ENCODE measurements around the gene ABHD17B.
"Not testable (repeated sequence)": the region's sequence is repeated elsewhere in the genome, so short reads cannot be mapped to it uniquely, and the experiment has no call there.

The ABHD17B gene

DNA sequence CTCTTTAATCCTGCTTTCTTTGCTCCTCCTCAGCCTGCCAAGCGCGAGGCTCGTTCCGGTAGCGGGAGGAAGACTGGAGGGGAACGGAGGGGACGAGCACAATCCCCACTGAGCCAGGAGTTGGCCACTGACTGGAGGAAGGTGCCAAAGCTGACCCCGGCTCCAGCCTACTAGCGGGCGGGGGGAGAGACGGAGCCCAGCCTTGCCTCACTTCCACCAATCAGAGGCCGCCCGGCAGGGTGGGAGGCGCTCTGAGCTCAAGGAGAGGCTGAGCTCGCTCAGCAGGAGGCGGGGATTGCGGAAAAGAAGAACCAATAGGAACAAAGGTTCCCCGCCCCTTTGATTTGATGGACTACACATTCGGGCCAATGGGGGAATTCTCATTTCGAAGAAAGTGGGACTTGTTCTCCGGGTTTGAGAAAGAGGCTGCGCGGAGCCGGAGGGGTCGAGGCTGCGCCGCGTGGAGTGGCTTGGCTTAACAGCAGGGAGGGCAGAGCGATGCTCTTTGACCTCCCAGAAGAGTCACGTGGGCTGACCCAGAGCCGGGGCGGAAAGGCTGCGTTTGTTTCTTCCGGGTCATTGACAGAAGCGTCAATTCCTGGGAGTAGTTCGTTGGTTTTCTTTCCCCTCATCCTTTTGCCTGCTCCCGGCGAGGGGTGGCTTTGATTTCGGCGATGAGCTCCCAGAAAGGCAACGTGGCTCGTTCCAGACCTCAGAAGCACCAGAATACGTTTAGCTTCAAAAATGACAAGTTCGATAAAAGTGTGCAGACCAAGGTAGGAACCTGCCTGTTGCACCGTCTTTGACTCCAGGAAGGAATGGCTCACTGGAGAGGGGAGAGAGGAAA is at the start of gene ABHD17B, which contains the start of gene C9orf85:
Gene ABHD17B (minus strand): TSS at position 133 of the 847 bp plus-strand sequence. CDS start 36,113 bp downstream, outside the sequence.
Gene C9orf85 (plus strand): TSS at position 579 of the 847 bp plus-strand sequence. CDS start 96 bp downstream, at position 675.
- peak within 1 kb of the TSS; percentile 97 for H3K4me3 Mint-ChIP-seq
- H3K36me3 Mint-ChIP-seq (ENCODE audit: low read depth): peaks cover 8% of the 10 kb centered on the region
- H3K9me3 Mint-ChIP-seq: no peaks in the 10 kb centered on the region
- peak within 1 kb of the TSS; percentile 94 for H3K27ac Mint-ChIP-seq
- no peaks in the 10 kb centered on the region for H3K27me3 Mint-ChIP-seq (ENCODE audit: low read depth)
- H3K4me1 Mint-ChIP-seq (ENCODE audit: low read depth): peaks cover 50% of the 10 kb centered on the region

GRCh38 chr9:71955300-71955915 is 44.4 kb upstream of the ABHD17B start:
- no peaks in the 10 kb centered on the region for H3K27me3 Mint-ChIP-seq (ENCODE audit: low read depth)
- H3K36me3 Mint-ChIP-seq (ENCODE audit: low read depth): peaks cover 4% of the 10 kb centered on the region
- no peak overlapping the region for H3K27ac Mint-ChIP-seq
- H3K4me1 Mint-ChIP-seq (ENCODE audit: low read depth): no peaks in the 10 kb centered on the region
- no peaks in the 10 kb centered on the region for H3K9me3 Mint-ChIP-seq
- H3K4me3 Mint-ChIP-seq: no peak overlapping the region

GRCh38 chr9:71954652-71955051 is 43.7 kb upstream of the ABHD17B start:
- not testable (repeated sequence) for H3K27ac Mint-ChIP-seq; H3K36me3 Mint-ChIP-seq (ENCODE audit: low read depth); H3K4me1 Mint-ChIP-seq (ENCODE audit: low read depth); H3K27me3 Mint-ChIP-seq (ENCODE audit: low read depth); H3K9me3 Mint-ChIP-seq; H3K4me3 Mint-ChIP-seq

DNA sequence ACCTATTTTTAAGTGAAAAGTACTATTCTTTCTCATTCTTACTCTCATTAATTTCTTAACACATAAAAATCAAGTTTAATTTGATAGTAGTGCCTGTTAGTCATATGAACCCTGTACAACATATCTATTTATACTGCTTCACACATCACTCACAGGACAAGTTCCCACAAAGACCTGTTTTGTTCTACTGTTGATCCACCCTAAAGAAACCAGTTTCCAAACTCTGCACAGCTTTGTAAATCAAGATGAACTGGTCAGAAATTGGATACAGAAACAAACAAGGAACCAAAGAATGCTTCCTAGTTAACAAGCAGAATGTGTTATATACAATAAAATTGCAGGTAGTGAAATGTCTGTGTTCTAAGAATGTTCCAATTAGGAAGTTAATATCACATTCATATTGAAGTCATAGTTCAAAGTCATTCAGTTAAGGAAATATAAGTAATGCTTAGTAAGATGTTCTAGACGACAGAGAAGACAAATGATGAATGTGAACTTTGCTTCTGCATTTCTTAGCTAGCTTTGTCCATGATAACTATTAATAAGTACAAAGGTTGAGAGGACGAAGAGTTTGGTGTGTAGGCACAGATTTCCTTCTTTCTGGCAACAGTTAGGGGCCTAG is 33.9 kb upstream of the ABHD17B start:
- Mint-ChIP-seq H3K27me3 (ENCODE audit: low read depth) (no peaks in the 10 kb centered on the region), H3K27ac (no peak overlapping the region), H3K36me3 (ENCODE audit: low read depth) (peaks cover 3% of the 10 kb centered on the region), H3K4me3 (no peak overlapping the region), H3K4me1 (ENCODE audit: low read depth) (peaks cover 5% of the 10 kb centered on the region), H3K9me3 (no peaks in the 10 kb centered on the region)

GRCh38 chr9:71941998-71942567 is 31.1 kb upstream of the ABHD17B start:
- H3K4me3 Mint-ChIP-seq: no peak overlapping the region
- no peak overlapping the region for H3K27ac Mint-ChIP-seq
- no peaks in the 10 kb centered on the region for H3K9me3 Mint-ChIP-seq
- H3K27me3 Mint-ChIP-seq (ENCODE audit: low read depth): no peaks in the 10 kb centered on the region
- peaks cover under 1% of the 10 kb centered on the region for H3K36me3 Mint-ChIP-seq (ENCODE audit: low read depth)
- H3K4me1 Mint-ChIP-seq (ENCODE audit: low read depth): peaks cover 5% of the 10 kb centered on the region

DNA sequence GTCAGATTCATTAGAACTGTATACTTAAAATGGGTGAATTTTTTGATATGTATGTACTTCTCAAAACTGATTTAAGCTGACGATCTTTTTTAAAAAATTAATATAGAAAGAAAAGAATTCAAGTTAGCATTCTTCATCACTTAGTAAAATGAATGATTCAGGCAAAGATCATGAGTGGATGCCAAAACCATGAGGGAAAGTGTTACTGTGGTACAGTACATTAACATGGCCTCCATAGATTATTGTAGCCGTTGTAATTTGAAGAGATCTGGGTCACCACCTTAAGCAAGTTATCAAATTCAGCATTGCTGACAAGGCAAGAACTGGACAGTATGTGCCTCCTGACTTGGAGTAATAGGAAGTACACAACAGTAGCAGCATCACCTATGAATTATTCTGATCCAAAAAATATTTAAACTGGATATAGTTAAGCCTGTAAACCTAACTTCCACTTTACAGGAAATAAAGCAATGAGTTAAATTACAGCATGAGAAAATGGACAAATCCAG is 30.1 kb upstream of the ABHD17B start:
- no peaks in the 10 kb centered on the region for H3K9me3 Mint-ChIP-seq
- no peaks in the 10 kb centered on the region for H3K27me3 Mint-ChIP-seq (ENCODE audit: low read depth)
- H3K4me1 Mint-ChIP-seq (ENCODE audit: low read depth): peaks cover 5% of the 10 kb centered on the region
- H3K4me3 Mint-ChIP-seq: no peak overlapping the region
- no peaks in the 10 kb centered on the region for H3K36me3 Mint-ChIP-seq (ENCODE audit: low read depth)
- no peak overlapping the region for H3K27ac Mint-ChIP-seq

DNA sequence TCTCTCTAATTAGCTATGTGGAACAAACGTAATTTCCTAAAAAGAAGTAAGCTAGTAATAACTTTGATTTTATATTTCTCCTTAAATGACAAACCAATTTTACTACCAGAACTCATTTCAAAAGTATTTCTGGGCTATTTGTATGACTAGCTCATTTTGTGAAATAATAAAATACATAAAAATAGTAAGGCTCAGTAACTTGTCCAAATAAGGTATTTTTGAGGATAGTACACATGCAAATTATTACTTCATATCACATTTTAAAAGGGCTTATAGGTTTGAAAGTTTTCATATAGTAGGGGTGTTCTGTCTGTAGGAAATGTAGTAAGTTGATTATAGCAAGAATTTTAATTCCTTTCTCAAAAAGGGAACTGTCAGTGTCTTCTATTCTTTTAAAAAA is 26.9 kb upstream of the ABHD17B start:
- Mint-ChIP-seq H3K4me1 (ENCODE audit: low read depth) (peaks cover 5% of the 10 kb centered on the region), H3K27me3 (ENCODE audit: low read depth) (no peaks in the 10 kb centered on the region), H3K27ac (no peak overlapping the region), H3K36me3 (ENCODE audit: low read depth) (no peaks in the 10 kb centered on the region), H3K9me3 (no peaks in the 10 kb centered on the region), H3K4me3 (no peak overlapping the region)

DNA sequence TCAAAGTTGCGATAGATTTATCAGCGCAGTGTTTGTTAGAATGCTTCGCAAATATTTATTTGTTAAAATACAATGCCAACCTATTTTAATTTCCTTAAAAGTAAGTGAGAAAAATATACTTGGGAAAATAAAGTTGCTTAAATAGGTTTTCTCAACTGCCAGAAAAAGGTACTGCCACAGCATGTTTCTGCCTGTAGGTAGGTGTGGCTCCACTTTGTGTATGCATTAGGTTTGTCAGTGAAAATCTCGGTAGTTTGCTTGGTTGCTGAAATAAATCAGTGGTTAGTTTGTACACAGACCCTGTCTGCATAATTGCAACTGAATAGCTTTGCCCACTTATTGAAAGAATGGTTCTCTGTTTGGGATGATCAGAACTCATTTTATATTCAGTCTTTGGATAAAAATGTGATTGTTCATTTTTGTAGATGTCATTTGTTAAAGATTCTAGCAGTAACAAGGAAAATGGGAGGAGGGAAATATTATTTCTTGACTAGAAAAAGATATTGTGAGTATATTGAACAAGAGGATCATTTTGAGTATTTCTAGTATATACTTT is 26.2 kb upstream of the ABHD17B start:
- H3K27ac Mint-ChIP-seq: no peak overlapping the region
- H3K36me3 Mint-ChIP-seq (ENCODE audit: low read depth): peaks cover 1% of the 10 kb centered on the region
- H3K4me3 Mint-ChIP-seq: no peak overlapping the region
- no peaks in the 10 kb centered on the region for H3K27me3 Mint-ChIP-seq (ENCODE audit: low read depth)
- peaks cover 5% of the 10 kb centered on the region for H3K4me1 Mint-ChIP-seq (ENCODE audit: low read depth)
- no peaks in the 10 kb centered on the region for H3K9me3 Mint-ChIP-seq

GRCh38 chr9:71936066-71936465 is 25.1 kb upstream of the ABHD17B start:
- H3K4me1 Mint-ChIP-seq (ENCODE audit: low read depth): no peaks in the 10 kb centered on the region
- H3K27me3 Mint-ChIP-seq (ENCODE audit: low read depth): no peaks in the 10 kb centered on the region
- no peak overlapping the region for H3K27ac Mint-ChIP-seq
- H3K4me3 Mint-ChIP-seq: no peak overlapping the region
- peaks cover 1% of the 10 kb centered on the region for H3K36me3 Mint-ChIP-seq (ENCODE audit: low read depth)
- no peaks in the 10 kb centered on the region for H3K9me3 Mint-ChIP-seq

DNA sequence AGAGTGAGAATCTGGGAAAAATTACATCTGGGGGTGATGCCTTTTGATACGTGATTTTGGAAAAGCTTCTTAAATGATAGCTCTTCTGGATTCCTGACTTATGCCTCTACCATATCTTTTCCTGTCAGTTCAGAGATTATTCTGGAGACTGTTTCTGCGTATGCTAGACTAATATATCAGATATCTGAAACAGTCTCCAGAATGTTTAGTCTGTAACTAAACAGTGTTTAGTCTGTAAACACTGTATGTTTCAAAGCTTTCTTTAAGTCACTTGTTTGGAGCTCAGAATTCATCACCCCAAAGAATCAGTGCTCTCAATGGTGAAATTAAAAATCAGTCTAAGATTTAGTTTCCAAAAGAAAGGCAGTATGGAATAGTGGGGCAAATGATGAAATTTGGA is 20.2 kb upstream of the ABHD17B start:
- no peak overlapping the region for H3K4me3 Mint-ChIP-seq
- H3K27ac Mint-ChIP-seq: no peak overlapping the region
- no peaks in the 10 kb centered on the region for H3K27me3 Mint-ChIP-seq (ENCODE audit: low read depth)
- H3K36me3 Mint-ChIP-seq (ENCODE audit: low read depth): peaks cover 5% of the 10 kb centered on the region
- H3K9me3 Mint-ChIP-seq: no peaks in the 10 kb centered on the region
- peaks cover 1% of the 10 kb centered on the region for H3K4me1 Mint-ChIP-seq (ENCODE audit: low read depth)

GRCh38 chr9:71929791-71930440 is 18.9 kb upstream of the ABHD17B start:
- H3K4me1 Mint-ChIP-seq (ENCODE audit: low read depth): peaks cover 1% of the 10 kb centered on the region
- H3K36me3 Mint-ChIP-seq (ENCODE audit: low read depth): peaks cover 5% of the 10 kb centered on the region
- H3K27ac Mint-ChIP-seq: no peak overlapping the region
- H3K4me3 Mint-ChIP-seq: no peak overlapping the region
- no peaks in the 10 kb centered on the region for H3K9me3 Mint-ChIP-seq
- no peaks in the 10 kb centered on the region for H3K27me3 Mint-ChIP-seq (ENCODE audit: low read depth)

DNA sequence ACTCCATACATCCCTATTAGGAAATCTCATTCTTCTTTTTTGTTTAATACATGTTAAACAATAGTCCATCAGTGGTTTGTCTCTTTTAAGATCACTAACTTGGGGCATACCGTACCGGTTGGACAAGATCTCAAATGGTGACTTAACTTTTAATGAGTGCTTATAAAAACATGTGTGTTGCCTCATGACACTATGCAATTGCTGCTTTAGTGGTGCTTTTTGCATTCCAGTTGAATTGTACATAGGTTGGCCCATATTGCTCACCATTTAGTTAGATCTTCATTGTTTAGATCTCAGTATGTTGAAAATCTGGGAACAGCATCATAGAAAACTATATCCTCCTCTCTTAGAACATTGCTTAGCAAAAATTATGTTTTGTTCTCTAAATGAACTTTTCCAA is 18.2 kb upstream of the ABHD17B start:
- Mint-ChIP-seq H3K27me3 (ENCODE audit: low read depth) (no peaks in the 10 kb centered on the region), H3K36me3 (ENCODE audit: low read depth) (peaks cover 6% of the 10 kb centered on the region), H3K4me3 (no peak overlapping the region), H3K9me3 (no peaks in the 10 kb centered on the region), H3K4me1 (ENCODE audit: low read depth) (peaks cover 4% of the 10 kb centered on the region), H3K27ac (no peak overlapping the region)

DNA sequence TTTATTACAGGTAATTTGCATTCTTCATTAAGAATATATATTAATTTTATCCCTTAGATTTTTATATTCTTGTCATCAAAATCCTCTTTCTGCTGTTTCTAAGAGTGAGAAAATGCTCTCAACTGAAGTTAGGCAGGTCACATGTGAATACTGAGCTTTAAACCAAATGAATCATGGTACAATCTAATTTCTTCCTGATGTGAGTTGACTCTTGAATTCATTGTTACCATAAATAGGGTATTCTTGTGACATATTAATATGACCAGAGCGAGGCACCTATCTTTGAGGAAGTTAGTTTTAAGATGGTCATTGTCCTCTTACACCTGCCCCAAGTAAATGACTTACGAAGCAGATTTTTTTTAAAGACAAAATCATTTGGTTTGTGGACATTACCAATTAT is 17.8 kb upstream of the ABHD17B start:
- Mint-ChIP-seq H3K4me1 (ENCODE audit: low read depth) (peaks cover 7% of the 10 kb centered on the region), H3K4me3 (no peak overlapping the region), H3K9me3 (no peaks in the 10 kb centered on the region), H3K27me3 (ENCODE audit: low read depth) (no peaks in the 10 kb centered on the region), H3K27ac (no peak overlapping the region), H3K36me3 (ENCODE audit: low read depth) (peaks cover 8% of the 10 kb centered on the region)

DNA sequence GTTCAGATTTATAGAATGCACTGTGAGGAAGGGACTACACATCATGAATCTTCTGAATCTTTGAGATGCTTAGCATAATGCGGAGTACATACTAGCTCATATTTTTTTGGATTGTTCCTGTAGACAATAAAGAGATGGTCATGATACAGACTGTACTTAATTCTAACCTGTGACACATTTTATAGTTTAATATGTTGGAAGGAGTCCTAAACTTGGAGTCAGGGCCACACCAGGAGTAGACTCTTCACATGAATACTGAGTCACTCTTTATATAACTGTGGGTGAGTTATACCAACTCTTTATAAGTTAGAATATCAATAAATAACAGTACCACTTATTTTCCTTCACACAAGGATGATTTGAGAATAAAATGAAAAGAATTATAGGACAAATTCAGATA is 17.4 kb upstream of the ABHD17B start:
- Mint-ChIP-seq H3K27me3 (ENCODE audit: low read depth) (no peaks in the 10 kb centered on the region), H3K27ac (no peak overlapping the region), H3K9me3 (no peaks in the 10 kb centered on the region), H3K4me3 (no peak overlapping the region), H3K4me1 (ENCODE audit: low read depth) (peaks cover 7% of the 10 kb centered on the region), H3K36me3 (ENCODE audit: low read depth) (peaks cover 12% of the 10 kb centered on the region)

Data from T-helper 1 cell treated with Interleukin-12 subunit alpha and Interleukin-12 subunit beta and Interleukin-4 antibody, amounts not matched to agents 30 μg/mL and 1 μg/mL, for 36 hours (primary cell).